Measurements from ENCODE around the gene CDH4. TPM values are rescaled to one million over a fixed set of nuclear protein-coding genes. Genes with fewer than 3 reads are reported as not detected.

The CDH4 gene
- total and polyA plus RNA-seq, 5 donors from 2014 or later: 0.07 to 0.69 (median 0.49) TPM; not detected in 1

DNA sequence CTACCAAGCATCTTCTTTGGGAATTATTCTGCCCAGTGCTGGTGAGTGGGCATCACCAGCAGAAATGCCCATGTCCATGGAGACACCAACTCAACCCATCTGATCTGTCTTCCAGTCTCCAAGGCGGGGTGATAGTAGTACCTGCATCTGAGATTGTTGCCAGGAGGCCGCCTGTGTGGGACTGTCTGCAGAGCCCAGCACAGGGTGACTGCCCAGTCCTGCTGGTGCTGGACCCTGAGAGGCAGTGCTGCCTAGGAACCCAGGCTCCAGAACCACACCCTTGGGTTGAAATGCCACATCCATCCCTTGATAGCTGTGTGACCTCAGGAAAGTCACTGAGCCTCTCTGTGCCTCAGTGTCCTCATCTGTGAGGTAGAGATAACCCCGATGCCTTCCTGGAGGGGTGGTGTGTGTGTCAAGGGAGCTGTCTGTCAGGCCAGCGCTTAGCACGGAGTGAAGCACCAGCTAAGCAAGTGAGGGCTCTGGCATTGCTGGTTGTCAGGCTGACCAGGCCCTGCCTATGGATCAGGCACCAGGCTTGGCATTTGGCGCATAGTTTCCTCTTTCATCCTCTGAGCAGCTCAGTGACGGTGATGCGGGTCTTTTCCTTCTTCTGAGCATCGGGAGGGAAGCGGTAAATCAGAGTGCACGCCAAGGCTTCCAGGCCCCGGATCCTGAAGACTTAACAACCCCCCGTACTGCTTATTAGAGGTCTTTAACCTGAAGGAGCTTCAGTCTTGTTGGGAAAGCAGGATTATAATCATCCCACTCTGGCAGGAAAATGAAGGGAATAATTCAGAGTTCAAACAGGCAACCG lies 268.2 kb downstream of the CDH4 start:
- Histone ChIP-seq H3K27ac (ENCODE audit: insufficient read depth, low read length, poor library complexity, severe bottlenecking) (no peak overlapping the region), H3K4me3 (ENCODE audit: low read depth, low read length) (no peak overlapping the region), H3K4me1 (ENCODE audit: control insufficient read depth, insufficient read depth, low read length, poor library complexity, severe bottlenecking) (no peaks in the 10 kb centered on the region), H3K27me3 (ENCODE audit: control insufficient read depth, insufficient read depth, low read length) (no peaks in the 10 kb centered on the region), H3K36me3 (ENCODE audit: control insufficient read depth, insufficient read depth, low read length) (no peaks in the 10 kb centered on the region), H3K9me3 (ENCODE audit: control insufficient read depth in 2 of 2, low read length in 2 of 2) (no peaks in the 10 kb centered on the region)
- no peaks in the 10 kb centered on the region for H3K36me3 Mint-ChIP-seq
- DNase-seq (no peak), ATAC-seq (ENCODE audit: low read depth in 2 of 2) (no peak)
- peaks cover 0 to 3% (median 0%) of the 10 kb centered on the region in 7 donors for H3K9me3 Mint-ChIP-seq
- H3K27me3 Mint-ChIP-seq: no peaks in the 10 kb centered on the region
- no peaks in the 10 kb centered on the region for H3K4me1 Mint-ChIP-seq
- no peak overlapping the region for H3K4me3 Mint-ChIP-seq
- no peak overlapping the region for H3K27ac Mint-ChIP-seq

GRCh38 chr20:61520893-61521460 lies 268.9 kb downstream of the CDH4 start:
- Histone ChIP-seq H3K9me3 (ENCODE audit: control insufficient read depth in 2 of 2, low read length in 2 of 2) (no peaks in the 10 kb centered on the region), H3K36me3 (ENCODE audit: control insufficient read depth, insufficient read depth, low read length) (no peaks in the 10 kb centered on the region), H3K27me3 (ENCODE audit: control insufficient read depth, insufficient read depth, low read length) (no peaks in the 10 kb centered on the region), H3K4me3 (ENCODE audit: low read depth, low read length) (no peak overlapping the region), H3K27ac (ENCODE audit: insufficient read depth, low read length, poor library complexity, severe bottlenecking) (no peak overlapping the region), H3K4me1 (ENCODE audit: control insufficient read depth, insufficient read depth, low read length, poor library complexity, severe bottlenecking) (no peaks in the 10 kb centered on the region)
- Mint-ChIP-seq H3K4me1 (no peaks in the 10 kb centered on the region), H3K9me3 (peaks cover 0 to 3% (median 0%) of the 10 kb centered on the region in 7 donors), H3K36me3 (no peaks in the 10 kb centered on the region), H3K4me3 (no peak overlapping the region), H3K27me3 (no peaks in the 10 kb centered on the region), H3K27ac (no peak overlapping the region)
- DNase-seq (no peak), ATAC-seq (ENCODE audit: low read depth in 2 of 2) (no peak)

- Mint-ChIP-seq H3K4me1 (no peaks in the 10 kb centered on the region), H3K27me3 (no peaks in the 10 kb centered on the region), H3K9me3 (peaks cover 0 to 5% (median 0%) of the 10 kb centered on the region in 7 donors), H3K36me3 (no peaks in the 10 kb centered on the region), H3K27ac (no peak overlapping the region), H3K4me3 (no peak overlapping the region)
- Histone ChIP-seq H3K27ac (ENCODE audit: insufficient read depth, low read length, poor library complexity, severe bottlenecking) (no peak overlapping the region), H3K9me3 (ENCODE audit: control insufficient read depth in 2 of 2, low read length in 2 of 2) (no peaks in the 10 kb centered on the region), H3K27me3 (ENCODE audit: control insufficient read depth, insufficient read depth, low read length) (no peaks in the 10 kb centered on the region), H3K4me3 (ENCODE audit: low read depth, low read length) (no peak overlapping the region), H3K36me3 (ENCODE audit: control insufficient read depth, insufficient read depth, low read length) (no peaks in the 10 kb centered on the region), H3K4me1 (ENCODE audit: control insufficient read depth, insufficient read depth, low read length, poor library complexity, severe bottlenecking) (no peaks in the 10 kb centered on the region)
- DNase-seq: no peak
- no peak for ATAC-seq (ENCODE audit: low read depth in 2 of 2)
Measured at GRCh38 chr20:61521687-61522420, 269.8 kb downstream of the CDH4 start.

DNA sequence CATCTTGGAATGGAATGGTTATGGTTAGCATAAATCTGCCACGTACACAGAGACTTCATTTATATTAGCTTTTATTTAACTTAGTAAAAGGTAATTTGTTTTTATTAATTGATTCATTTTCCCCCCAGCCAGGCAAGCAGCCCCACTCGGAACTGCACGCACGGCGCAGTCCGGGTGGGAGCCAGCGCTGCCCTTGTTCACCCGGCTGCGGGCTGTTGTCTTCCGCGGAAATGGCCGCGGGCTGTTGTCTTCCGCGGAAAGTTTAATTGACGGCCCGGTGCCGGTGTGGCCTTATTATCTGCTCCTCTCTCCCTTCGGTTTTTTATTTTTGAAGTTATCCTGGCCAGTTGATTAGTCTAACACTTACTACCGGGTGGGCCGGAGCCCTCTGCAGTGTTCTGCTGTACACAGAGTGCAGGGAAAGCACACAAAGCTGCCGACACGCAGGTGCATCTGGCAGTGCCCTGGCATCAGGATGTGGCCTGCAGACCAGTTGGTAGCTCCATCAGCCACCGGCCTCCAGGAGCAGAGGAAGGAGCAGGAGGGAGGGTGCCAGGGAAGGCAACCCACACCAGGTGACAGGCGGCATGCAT lies 270.5 kb downstream of the CDH4 start:
- peaks cover 0 to 5% (median 0%) of the 10 kb centered on the region in 7 donors for H3K9me3 Mint-ChIP-seq
- no peak for ATAC-seq (ENCODE audit: low read depth in 2 of 2)
- H3K4me3 Mint-ChIP-seq: no peak overlapping the region
- Histone ChIP-seq H3K36me3 (ENCODE audit: control insufficient read depth, insufficient read depth, low read length) (no peaks in the 10 kb centered on the region), H3K9me3 (ENCODE audit: control insufficient read depth in 2 of 2, low read length in 2 of 2) (no peaks in the 10 kb centered on the region), H3K4me1 (ENCODE audit: control insufficient read depth, insufficient read depth, low read length, poor library complexity, severe bottlenecking) (no peaks in the 10 kb centered on the region), H3K27ac (ENCODE audit: insufficient read depth, low read length, poor library complexity, severe bottlenecking) (no peak overlapping the region), H3K4me3 (ENCODE audit: low read depth, low read length) (no peak overlapping the region), H3K27me3 (ENCODE audit: control insufficient read depth, insufficient read depth, low read length) (no peaks in the 10 kb centered on the region)
- no peak for DNase-seq
- no peak overlapping the region for H3K27ac Mint-ChIP-seq
- no peaks in the 10 kb centered on the region for H3K27me3 Mint-ChIP-seq
- no peaks in the 10 kb centered on the region for H3K36me3 Mint-ChIP-seq
- no peaks in the 10 kb centered on the region for H3K4me1 Mint-ChIP-seq

DNA sequence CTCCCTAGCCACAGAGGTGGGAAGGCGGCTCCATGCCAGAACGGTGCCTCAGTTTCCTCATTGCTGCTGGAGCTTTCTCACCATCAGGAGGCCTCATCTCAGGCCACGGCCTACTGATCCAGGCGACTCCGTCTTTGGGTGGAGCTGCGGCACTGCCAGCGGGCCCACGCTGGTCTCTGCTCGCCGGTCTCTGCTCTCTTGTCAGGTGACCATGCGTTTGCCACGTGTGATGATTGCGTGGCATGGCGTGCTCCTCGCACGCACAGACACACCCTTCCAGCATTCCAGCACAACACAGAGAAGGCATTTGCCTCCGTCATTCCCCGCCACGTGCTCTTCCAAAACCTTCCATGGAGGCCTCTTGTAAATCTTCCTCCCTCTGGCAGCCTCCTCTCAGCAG lies 271.1 kb downstream of the CDH4 start:
- H3K4me1 Mint-ChIP-seq: no peaks in the 10 kb centered on the region
- H3K27me3 ChIP-seq (ENCODE audit: control insufficient read depth, insufficient read depth, low read length): no peaks in the 10 kb centered on the region
- H3K36me3 Mint-ChIP-seq: no peaks in the 10 kb centered on the region
- no peak for DNase-seq
- peaks cover 0 to 5% (median 0%) of the 10 kb centered on the region in 7 donors for H3K9me3 Mint-ChIP-seq
- no peak for ATAC-seq (ENCODE audit: low read depth in 2 of 2)
- H3K36me3 ChIP-seq (ENCODE audit: control insufficient read depth, insufficient read depth, low read length): no peaks in the 10 kb centered on the region
- no peak overlapping the region for H3K27ac ChIP-seq (ENCODE audit: insufficient read depth, low read length, poor library complexity, severe bottlenecking)
- H3K27me3 Mint-ChIP-seq: no peaks in the 10 kb centered on the region
- H3K27ac Mint-ChIP-seq: no peak overlapping the region
- H3K9me3 ChIP-seq (ENCODE audit: control insufficient read depth in 2 of 2, low read length in 2 of 2): no peaks in the 10 kb centered on the region
- H3K4me1 ChIP-seq (ENCODE audit: control insufficient read depth, insufficient read depth, low read length, poor library complexity, severe bottlenecking): no peaks in the 10 kb centered on the region
- H3K4me3 ChIP-seq (ENCODE audit: low read depth, low read length): no peak overlapping the region
- no peak overlapping the region for H3K4me3 Mint-ChIP-seq

- Histone ChIP-seq H3K27ac (ENCODE audit: insufficient read depth, low read length, poor library complexity, severe bottlenecking) (no peak overlapping the region), H3K36me3 (ENCODE audit: control insufficient read depth, insufficient read depth, low read length) (no peaks in the 10 kb centered on the region), H3K4me1 (ENCODE audit: control insufficient read depth, insufficient read depth, low read length, poor library complexity, severe bottlenecking) (no peaks in the 10 kb centered on the region), H3K4me3 (ENCODE audit: low read depth, low read length) (no peak overlapping the region), H3K27me3 (ENCODE audit: control insufficient read depth, insufficient read depth, low read length) (no peaks in the 10 kb centered on the region), H3K9me3 (ENCODE audit: control insufficient read depth in 2 of 2, low read length in 2 of 2) (no peaks in the 10 kb centered on the region)
- DNase-seq (no peak), ATAC-seq (ENCODE audit: low read depth in 2 of 2) (no peak)
- Mint-ChIP-seq H3K27ac (no peak overlapping the region), H3K27me3 (no peaks in the 10 kb centered on the region), H3K4me3 (no peak overlapping the region), H3K36me3 (no peaks in the 10 kb centered on the region), H3K9me3 (peaks cover 0 to 7% (median 0%) of the 10 kb centered on the region in 7 donors), H3K4me1 (no peaks in the 10 kb centered on the region)
Measured at GRCh38 chr20:61524951-61525666, 273.0 kb downstream of the CDH4 start.

- Histone ChIP-seq H3K27ac (ENCODE audit: insufficient read depth, low read length, poor library complexity, severe bottlenecking) (no peak overlapping the region), H3K9me3 (ENCODE audit: control insufficient read depth in 2 of 2, low read length in 2 of 2) (no peaks in the 10 kb centered on the region), H3K27me3 (ENCODE audit: control insufficient read depth, insufficient read depth, low read length) (no peaks in the 10 kb centered on the region), H3K4me3 (ENCODE audit: low read depth, low read length) (no peak overlapping the region), H3K4me1 (ENCODE audit: control insufficient read depth, insufficient read depth, low read length, poor library complexity, severe bottlenecking) (no peaks in the 10 kb centered on the region), H3K36me3 (ENCODE audit: control insufficient read depth, insufficient read depth, low read length) (no peaks in the 10 kb centered on the region)
- no peak for DNase-seq
- ATAC-seq (ENCODE audit: low read depth in 2 of 2): no peak
- Mint-ChIP-seq H3K27me3 (no peaks in the 10 kb centered on the region), H3K9me3 (peaks cover 0 to 7% (median 0%) of the 10 kb centered on the region in 7 donors), H3K36me3 (no peaks in the 10 kb centered on the region), H3K4me1 (no peaks in the 10 kb centered on the region), H3K27ac (no peak overlapping the region), H3K4me3 (no peak overlapping the region)
Measured at GRCh38 chr20:61525781-61526431, 273.8 kb downstream of the CDH4 start.

Measured in CD4-positive, CD25-positive, alpha-beta regulatory T cell (primary cell).